ENCODE results near the gene PACSIN2.

- TF ChIP-seq GATA3 (IDR thresholded peaks at IDR 0.05; ENCODE audit: low read depth, low read length) = no peak
- TF ChIP-seq GATA2 (IDR thresholded peaks at IDR 0.05; ENCODE audit: low read depth, low read length) = no peak
Observed at GRCh38 chr22:42931421-42932196, 83.3 kb downstream of the PACSIN2 start.
